Adrenal gland (tissue), 5 donors: ENCODE data around the gene PGD.

Experiments used
- CTCF ChIP-seq, 6 experiments: fragments of 450-650 bp in 4 of 6; fragments of 200-600 bp in 2 of 6; sonication (generic) in 1 of 6; IDR thresholded peaks; 1 replicate in 5 of 6; 2 replicates in 1 of 6; pipeline versions ENCODE4 v1.5.1 to v1.8.0; 2016 to 2021; ENCODE audit warnings: antibody characterized with exemption in 6 of 6, mild to moderate bottlenecking in 2 of 6, moderate library complexity in 1 of 6
- POLR2A ChIP-seq, 2 donors: fragments of 450-650 bp; IDR thresholded peaks; one replicate each; pipeline ENCODE4 v1.6.1; 2017; ENCODE audit warnings: antibody characterized with exemption in 2 of 2, mild to moderate bottlenecking in 2 of 2, moderate library complexity in 1 of 2
- donor health status: DM: no; HTN: no; CAD: no.

GRCh38 chr1:10389271-10389973 is 9.4 kb upstream of the PGD start:
- TF ChIP-seq CTCF (IDR thresholded peaks at IDR 0.05), result no peak
- no peak for TF ChIP-seq POLR2A (IDR thresholded peaks at IDR 0.05)
